HepG2 (cell line): Measurements from ENCODE around the gene LUZP2. TPM values are rescaled to one million over a fixed set of nuclear protein-coding genes. Genes with fewer than 3 reads are reported as not detected.

Experiments used
- ATAC-seq: fragments of 200-7000 bp; cut with Tn5 transposase; 3 replicates; pipeline ENCODE4 v1.9.1; 2020; ENCODE audit warnings: mild to moderate bottlenecking, moderate library complexity
- BruUV-seq: library from RNA; stranded (reverse); fragments of 400-500 nt; replicated peaks from 2 replicates; lab custom pipeline; 2021; lab: Mats Ljungman, UMichigan
- CTCF ChIA-PET: fragments of 300-600 bp; formaldehyde crosslinking; extraction: SDS; loops from one replicate; lab custom pipeline; 2021; ENCODE audit warnings: low total read pairs, inconsistent platforms, low intra/inter-chr PET ratio; lab: Yijun Ruan, JAX
- POLR2A ChIA-PET: fragments of 350-600 bp; sonication (Branson Sonifier 250); formaldehyde crosslinking; loops from one replicate; lab custom pipeline; 2020; ENCODE audit warnings: antibody characterized with exemption, inconsistent platforms; lab: Yijun Ruan, JAX
- DNase-seq: peaks from one replicate; pipeline ENCODE4 v3.0.0-alpha.2; 2015; ENCODE audit warnings: low spot score
- FAIRE-seq: peaks from 3 replicates; lab custom pipeline; 2011; peaks lifted over from hg19 to GRCh38; lab: Jason Lieb, UNC
- H2AFZ ChIP-seq: one replicate; pipeline ENCODE4 v1.6.1; 2011; ENCODE audit warnings: low read length, inconsistent platforms
- H3K27ac ChIP-seq: fragments of 300-600 bp; 3 replicates; pipeline ENCODE4 v1.8.0; 2011; ENCODE audit warnings: mixed run types, mild to moderate bottlenecking, mixed read lengths, low read length, inconsistent platforms; ENCODE audit not compliant: insufficient read depth; ENCODE audit errors: extremely low read length
- H3K27me3 ChIP-seq, 2 experiments: fragments of 200-600 bp in 1 of 2; 2 replicates in 1 of 2; 3 replicates in 1 of 2; pipeline versions ENCODE4 v1.6.0 to v1.8.0; 2011; ENCODE audit warnings: low read length in 2 of 2, mild to moderate bottlenecking in 2 of 2, moderate library complexity in 2 of 2, inconsistent platforms in 1 of 2; ENCODE audit not compliant: insufficient read depth in 2 of 2, control insufficient read depth in 1 of 2
- H3K36me3 ChIP-seq, 2 experiments: fragments of 200-600 bp in 1 of 2; replicated peaks in 1 of 2; 2 replicates in 1 of 2; 3 replicates in 1 of 2; pipeline versions ENCODE4 v1.5.1 to v1.8.0; 2011; ENCODE audit warnings: low read length in 2 of 2, inconsistent platforms in 1 of 2; ENCODE audit not compliant: insufficient read depth in 2 of 2, control insufficient read depth in 1 of 2
- H3K4me1 ChIP-seq: 2 replicates; pipeline ENCODE4 v1.5.1; 2012; ENCODE audit warnings: low read length, inconsistent platforms; ENCODE audit not compliant: insufficient read depth
- H3K4me2 ChIP-seq: 2 replicates; pipeline ENCODE4 v1.6.0; 2011; ENCODE audit warnings: low read depth, low read length, inconsistent platforms
- H3K4me3 ChIP-seq, 3 experiments: fragments of 200-600 bp in 1 of 3; sonication (generic), shearing (Covaris generic) in 1 of 3; replicated peaks in 1 of 3; 2 replicates each; pipeline ENCODE4 v1.5.1; 2011 to 2016; ENCODE audit warnings: low read length in 3 of 3, inconsistent platforms in 2 of 3, low read depth in 2 of 3, mild to moderate bottlenecking in 2 of 3, control low read depth in 1 of 3, mixed read lengths in 1 of 3; ENCODE audit not compliant: insufficient read depth in 1 of 3
- H3K79me2 ChIP-seq: one replicate; pipeline ENCODE4 v1.6.1; 2011; ENCODE audit warnings: low read length, inconsistent platforms; ENCODE audit not compliant: insufficient read depth
- H3K9ac ChIP-seq: 2 replicates; pipeline ENCODE4 v1.6.0; 2011; ENCODE audit warnings: mild to moderate bottlenecking, low read depth, low read length, inconsistent platforms; ENCODE audit not compliant: insufficient read depth
- H3K9me3 ChIP-seq: 2 replicates; pipeline ENCODE4 v1.5.1; 2012; ENCODE audit warnings: mild to moderate bottlenecking, low read length
- H4K20me1 ChIP-seq: 2 replicates; pipeline ENCODE4 v1.6.0; 2011; ENCODE audit warnings: inconsistent platforms, mild to moderate bottlenecking, low read length, moderate library complexity; ENCODE audit not compliant: insufficient read depth
- EZH2 ChIP-seq: conservative IDR thresholded peaks from 2 replicates; pipeline ENCODE4 v1.6.1; 2012; ENCODE audit warnings: mild to moderate bottlenecking, low read depth, low read length, moderate library complexity
- FOXM1 ChIP-seq: sonication (generic); formaldehyde crosslinking; IDR thresholded peaks from 2 replicates; pipeline ENCODE4 v1.5.0; 2020; ENCODE audit warnings: missing genetic modification reagents
- GATA4 ChIP-seq: sonication (generic); IDR thresholded peaks from 2 replicates; pipeline ENCODE4 v1.6.1; 2016; ENCODE audit warnings: antibody characterized with exemption, low read depth, borderline replicate concordance
- HOXA9 ChIP-seq: sonication (generic); formaldehyde crosslinking; IDR thresholded peaks from 2 replicates; pipeline ENCODE4 v1.8.1; 2022; ENCODE audit warnings: missing genetic modification reagents, mild to moderate bottlenecking, moderate library complexity, borderline replicate concordance
- KDM6A ChIP-seq: IDR thresholded peaks from 2 replicates; pipeline ENCODE4 v1.6.1; 2016; ENCODE audit warnings: low read depth
- MTF1 ChIP-seq: sonication (generic); formaldehyde crosslinking; IDR thresholded peaks from 2 replicates; pipeline ENCODE4 v1.5.0; 2020; ENCODE audit warnings: missing genetic modification reagents
- NFAT5 ChIP-seq: sonication (generic); formaldehyde crosslinking; IDR thresholded peaks from 2 replicates; pipeline ENCODE4 v1.4.0; 2020; ENCODE audit warnings: missing genetic modification reagents
- NFRKB ChIP-seq: fragments of 450-650 bp; IDR thresholded peaks from 2 replicates; pipeline ENCODE4 v1.6.1; 2017
- NONO ChIP-seq, 2 experiments: fragments of 450-650 bp in 1 of 2; sonication (generic) in 1 of 2; formaldehyde crosslinking in 1 of 2; IDR thresholded peaks in 1 of 2; conservative IDR thresholded peaks in 1 of 2; 2 replicates each; pipeline versions ENCODE4 v1.6.1 to v1.8.0; 2017 to 2022; ENCODE audit warnings: mild to moderate bottlenecking in 1 of 2, missing genetic modification reagents in 1 of 2, moderate library complexity in 1 of 2
- RAD21 ChIP-seq: fragments of 450-650 bp; formaldehyde crosslinking; IDR thresholded peaks from 2 replicates; pipeline ENCODE4 v1.5.0; 2020; ENCODE audit warnings: mild to moderate bottlenecking
- ZNF281 ChIP-seq: sonication (generic); formaldehyde crosslinking; IDR thresholded peaks from 2 replicates; pipeline ENCODE4 v1.4.0; 2020; ENCODE audit warnings: missing genetic modification reagents, borderline replicate concordance
- ZNF30 ChIP-seq: sonication (generic); formaldehyde crosslinking; IDR thresholded peaks from 2 replicates; pipeline ENCODE4 v1.5.0; 2020; ENCODE audit warnings: mild to moderate bottlenecking, missing genetic modification reagents
- ZNF710 ChIP-seq: sonication (generic); formaldehyde crosslinking; IDR thresholded peaks from 2 replicates; pipeline ENCODE4 v1.5.0; 2020; ENCODE audit warnings: mild to moderate bottlenecking, missing genetic modification reagents, borderline replicate concordance
- ZNF841 ChIP-seq: sonication (generic); formaldehyde crosslinking; IDR thresholded peaks from 2 replicates; pipeline ENCODE4 v1.8.1; 2023; ENCODE audit warnings: missing genetic modification reagents, borderline replicate concordance
- WGBS: methylation state at CpG from one replicate; pipeline ENCODE4 v1.1.6; 2017; ENCODE audit warnings: low lambda C conversion rate; 5-methylcytosine and 5-hydroxymethylcytosine counted together
- in situ Hi-C: cut with HindIII; loops from 2 replicates; pipeline ENCODE4 v1.10.0; 2017; ENCODE audit warnings: low pct_unique_long_range_greater_than_20kb; ENCODE audit not compliant: extremely low pct_ligation_motif_present
- intact Hi-C: fragments of 100-400 bp; cut with micrococcal nuclease; formaldehyde crosslinking; loops from one replicate; pipeline ENCODE4 v1.10.0; 2022; ENCODE audit not compliant: unreplicated experiment
- polyA plus RNA-seq, 8 experiments: library from polyadenylated mRNA; depleted of rRNA in 3 of 8; stranded (reverse) in 7 of 8; unstranded in 1 of 8; fragments of >200 nt; fragmentation: Illumina TruSeq in 4 of 8; extraction: Trizol in 4 of 8; gene quantifications; 2 replicates each; pipeline versions ENCODE4 v1.2.1 to v1.2.3, GENCODE V29; 2011 to 2016; ENCODE audit warnings: low read depth in 4 of 8, missing spikeins in 1 of 8, mixed read lengths in 1 of 8; ENCODE audit not compliant: insufficient read depth in 1 of 8
- total RNA-seq, 5 experiments: library from RNA; depleted of rRNA; stranded (reverse); fragments of >200 nt; fragmentation: Illumina TruSeq; extraction: Trizol; gene quantifications; 2 replicates each; pipeline ENCODE4 v1.2.3, GENCODE V29; 2016; ENCODE audit warnings: low read depth in 1 of 5

Gene LUZP2
- total and polyA plus RNA-seq, 2 of the 13 experiments (the other 11 are each of a cell fraction or from before 2014, with no cell fraction given) = not detected

- no peak overlapping the region for H3K4me3 ChIP-seq
- TF ChIP-seq NONO (IDR thresholded peaks at IDR 0.05) = no peak
- no peak for TF ChIP-seq NONO (CRISPR knock-in tag; conservative IDR thresholded peaks at IDR 0.05)
- TF ChIP-seq RAD21 (CRISPR knock-in tag) = no peak
- TF ChIP-seq EZH2 = no peak
- TF ChIP-seq KDM6A (CRISPR knock-in tag) = no peak
- no peak for TF ChIP-seq ZNF841
- no peak for TF ChIP-seq GATA4
- no peak for TF ChIP-seq MTF1
- no peak for TF ChIP-seq NFAT5
- TF ChIP-seq HOXA9 (CRISPR knock-in tag) = no peak
- TF ChIP-seq ZNF281 = no peak
- TF ChIP-seq ZNF30 (CRISPR knock-in tag) = no peak
- no peak for TF ChIP-seq NFRKB
- no peak for TF ChIP-seq FOXM1 (CRISPR knock-in tag)
- TF ChIP-seq ZNF710 (CRISPR knock-in tag) = no peak
- H3K4me2 ChIP-seq = no peak overlapping the region
- intact Hi-C loops (no loop called here), in situ Hi-C loops (no loop called here)
- FAIRE-seq (no peak), ATAC-seq (no peak), DNase-seq (no peak)
- POLR2A ChIA-PET = no interaction called here
- H3K79me2 ChIP-seq = no peaks in the 10 kb centered on the region
- BruUV-seq = no TSS peak
- no peak overlapping the region for H2AFZ ChIP-seq
- H4K20me1 ChIP-seq = no peaks in the 10 kb centered on the region
- H3K27me3 ChIP-seq = no peaks in the 10 kb centered on the region
- CTCF ChIA-PET = no interaction called here
- no peak overlapping the region for H3K27ac ChIP-seq
- H3K9me3 ChIP-seq = 0 out of 2 replicates have a peak, but pooled peaks cover 5% of the 10 kb centered on the region
- no peaks in the 10 kb centered on the region for H3K4me1 ChIP-seq
- no peak overlapping the region for H3K9ac ChIP-seq
- WGBS = 18% methylated on average over 2 of the region's 2 CpGs
- no peaks in the 10 kb centered on the region for H3K36me3 ChIP-seq
Observed at GRCh38 chr11:24471084-24471483, 25.8 kb upstream of the LUZP2 start.
